Measurements from ENCODE around the gene CTU2. TPM values are rescaled to one million over a fixed set of nuclear protein-coding genes. Genes with fewer than 3 reads are reported as not detected.

Gene CTU2
- total and polyA plus RNA-seq, 7 experiments from 2014 or later: 13.0 to 43.3 (median 26.1) TPM

GRCh38 chr16:88705801-88706228, 488 bp upstream of the CTU2 start:
- peaks cover 28 to 50% (median 41%) of the 10 kb centered on the region in 7 donors for H3K4me1 Mint-ChIP-seq
- H3K36me3 ChIP-seq (ENCODE audit: control insufficient read depth in 2 of 3, insufficient read depth in 3 of 3, low read length in 3 of 3): peaks cover 0 to 20% (median 0%) of the 10 kb centered on the region in 3 experiments
- POLR2A ChIA-PET: interaction anchor here (0.6 to 4.4 kb wide), 9 partner anchors 13 to 151 kb away, joined by 3 to 33 read pairs (median 9); partner anchors contain the start of genes APRT, GALNS, MVD and TRAPPC2L
- peaks cover 27 to 40% of the 10 kb centered on the region in 2 donors for H3K4me1 ChIP-seq (ENCODE audit: control insufficient read depth in 2 of 2, insufficient read depth in 2 of 2, low read length in 2 of 2)
- DNase-seq (peak in 2 of 9 donors; percentile 25 to 30), ATAC-seq (peak; percentile 0)
- CTCF ChIA-PET: interaction anchor here (1.1 kb wide), 1 partner anchor 53 kb away, joined by 4 read pairs; no protein-coding TSS in a partner anchor
- no peaks in the 10 kb centered on the region for H3K27me3 Mint-ChIP-seq
- peak overlapping the region; percentile 78 to 98 (median 94) for H3K4me3 Mint-ChIP-seq
- no peaks in the 10 kb centered on the region for H3K9me3 ChIP-seq (ENCODE audit: control insufficient read depth in 2 of 3, low read length in 3 of 3)
- H3K27ac ChIP-seq (ENCODE audit: low read depth, low read length): peak overlapping the region; percentile 88
- intact Hi-C loops (cut with micrococcal nuclease): loop anchor here (1.0 to 10.0 kb wide), 10 partner anchors 43 to 1019 kb away; partner anchors contain the start of genes MVD (in 2 of the 2), ZC3H18 (in 2 of the 2), BANP (in 1 of the 2) and CDT1 (in 1 of the 2)
- no peaks in the 10 kb centered on the region for H3K27me3 ChIP-seq (ENCODE audit: control insufficient read depth in 2 of 2, insufficient read depth in 2 of 2, low read length in 2 of 2)
- no peaks in the 10 kb centered on the region for H3K9me3 Mint-ChIP-seq
- H3K27ac Mint-ChIP-seq: peak overlapping the region; percentile 85 to 98 (median 97)
- peak overlapping the region; percentile 79 for H3K4me3 ChIP-seq (ENCODE audit: low read length)
- H3K36me3 Mint-ChIP-seq: peaks cover 0 to 16% (median 0%) of the 10 kb centered on the region in 5 donors

GRCh38 chr16:88706965-88707826, 893 bp downstream of the CTU2 start:
- Mint-ChIP-seq H3K4me3 (peak overlapping the region; percentile 76 to 98 (median 82)), H3K4me1 (peaks cover 31 to 41% (median 38%) of the 10 kb centered on the region in 7 donors), H3K36me3 (peaks cover 0 to 13% (median 0%) of the 10 kb centered on the region in 5 donors), H3K27me3 (no peaks in the 10 kb centered on the region), H3K9me3 (no peaks in the 10 kb centered on the region), H3K27ac (peak overlapping the region; percentile 61 to 91 (median 88))
- intact Hi-C loops (cut with micrococcal nuclease): loop anchor here (1.0 to 10.0 kb wide), 10 partner anchors 44 to 1018 kb away; partner anchors contain the start of genes MVD (in 2 of the 2), ZC3H18 (in 2 of the 2), BANP (in 1 of the 2) and CDT1 (in 1 of the 2)
- POLR2A ChIA-PET: interaction anchor here (0.6 to 1.2 kb wide), 3 partner anchors 9 to 149 kb away, joined by 3 to 5 read pairs (median 3); partner anchors contain the start of genes GALNS and TRAPPC2L
- ATAC-seq (no peak), DNase-seq (no peak)
- Histone ChIP-seq H3K4me1 (ENCODE audit: control insufficient read depth in 2 of 2, insufficient read depth in 2 of 2, low read length in 2 of 2) (peaks cover 25 to 40% of the 10 kb centered on the region in 2 donors), H3K36me3 (ENCODE audit: control insufficient read depth in 2 of 3, insufficient read depth in 3 of 3, low read length in 3 of 3) (peaks cover 0 to 21% (median 0%) of the 10 kb centered on the region in 3 experiments), H3K9me3 (ENCODE audit: control insufficient read depth in 2 of 3, low read length in 3 of 3) (no peaks in the 10 kb centered on the region), H3K27me3 (ENCODE audit: control insufficient read depth in 2 of 2, insufficient read depth in 2 of 2, low read length in 2 of 2) (no peaks in the 10 kb centered on the region), H3K4me3 (ENCODE audit: low read length) (peak overlapping the region; percentile 79), H3K27ac (ENCODE audit: low read depth, low read length) (peak overlapping the region; percentile 88)
- CTCF ChIA-PET: interaction anchor here (0.7 to 1.2 kb wide), 2 partner anchors 22 to 1082 kb away, joined by 4 to 5 read pairs; no protein-coding TSS in a partner anchor

- Histone ChIP-seq H3K9me3 (ENCODE audit: control insufficient read depth in 2 of 3, low read length in 3 of 3) (no peaks in the 10 kb centered on the region), H3K4me1 (ENCODE audit: control insufficient read depth in 2 of 2, insufficient read depth in 2 of 2, low read length in 2 of 2) (peaks cover 9 to 13% of the 10 kb centered on the region in 2 donors), H3K27me3 (ENCODE audit: control insufficient read depth in 2 of 2, insufficient read depth in 2 of 2, low read length in 2 of 2) (no peaks in the 10 kb centered on the region), H3K27ac (ENCODE audit: low read depth, low read length) (no peak overlapping the region), H3K36me3 (ENCODE audit: control insufficient read depth in 2 of 3, insufficient read depth in 3 of 3, low read length in 3 of 3) (peaks cover 0 to 45% (median 0%) of the 10 kb centered on the region in 3 experiments), H3K4me3 (ENCODE audit: low read length) (no peak overlapping the region)
- H3K9me3 Mint-ChIP-seq: no peaks in the 10 kb centered on the region
- H3K4me3 Mint-ChIP-seq: no peak overlapping the region
- ChIA-PET POLR2A (interaction anchor here (0.8 kb wide), 1 partner anchor 146 kb away, joined by 3 read pairs; the partner anchor contains the start of genes GALNS and TRAPPC2L), CTCF (interaction anchor here (0.8 kb wide), 1 partner anchor 25 kb away, joined by 3 read pairs; no protein-coding TSS in a partner anchor)
- H3K27ac Mint-ChIP-seq: peak overlapping the region in 2 of 9 donors; percentile 71 to 83
- DNase-seq (no peak), ATAC-seq (no peak)
- H3K36me3 Mint-ChIP-seq: no peaks in the 10 kb centered on the region
- H3K27me3 Mint-ChIP-seq: no peaks in the 10 kb centered on the region
- intact Hi-C loops (cut with micrococcal nuclease): no loop called here
- H3K4me1 Mint-ChIP-seq: peaks cover 8 to 18% (median 11%) of the 10 kb centered on the region in 7 donors
Measured at GRCh38 chr16:88710556-88710955, 4.3 kb downstream of the CTU2 start.

- ChIA-PET CTCF (no interaction called here), POLR2A (no interaction called here)
- intact Hi-C loops (cut with micrococcal nuclease): no loop called here
- no peaks in the 10 kb centered on the region for H3K36me3 Mint-ChIP-seq
- H3K4me3 ChIP-seq (ENCODE audit: low read length): no peak overlapping the region
- H3K4me1 Mint-ChIP-seq: peaks cover 8 to 15% (median 10%) of the 10 kb centered on the region in 7 donors
- no peak for ATAC-seq
- H3K27ac Mint-ChIP-seq: no peak overlapping the region
- H3K9me3 Mint-ChIP-seq: peaks cover 0 to under 1% (median 0%) of the 10 kb centered on the region in 11 donors
- no peaks in the 10 kb centered on the region for H3K9me3 ChIP-seq (ENCODE audit: control insufficient read depth in 2 of 3, low read length in 3 of 3)
- H3K27me3 Mint-ChIP-seq: no peaks in the 10 kb centered on the region
- no peak overlapping the region for H3K4me3 Mint-ChIP-seq
- H3K4me1 ChIP-seq (ENCODE audit: control insufficient read depth in 2 of 2, insufficient read depth in 2 of 2, low read length in 2 of 2): peaks cover 7 to 11% of the 10 kb centered on the region in 2 donors
- H3K36me3 ChIP-seq (ENCODE audit: control insufficient read depth in 2 of 3, insufficient read depth in 3 of 3, low read length in 3 of 3): peaks cover 3 to 58% (median 4%) of the 10 kb centered on the region in 3 experiments
- no peaks in the 10 kb centered on the region for H3K27me3 ChIP-seq (ENCODE audit: control insufficient read depth in 2 of 2, insufficient read depth in 2 of 2, low read length in 2 of 2)
- DNase-seq: no peak
- no peak overlapping the region for H3K27ac ChIP-seq (ENCODE audit: low read depth, low read length)
Measured at GRCh38 chr16:88711750-88712340, 5.5 kb downstream of the CTU2 start.

- peaks cover 1 to 9% (median 4%) of the 10 kb centered on the region in 7 donors for H3K4me1 Mint-ChIP-seq
- Histone ChIP-seq H3K4me1 (ENCODE audit: control insufficient read depth in 2 of 2, insufficient read depth in 2 of 2, low read length in 2 of 2) (peaks cover 1 to 4% of the 10 kb centered on the region in 2 donors), H3K27me3 (ENCODE audit: control insufficient read depth in 2 of 2, insufficient read depth in 2 of 2, low read length in 2 of 2) (no peaks in the 10 kb centered on the region), H3K27ac (ENCODE audit: low read depth, low read length) (no peak overlapping the region), H3K36me3 (ENCODE audit: control insufficient read depth in 2 of 3, insufficient read depth in 3 of 3, low read length in 3 of 3) (peaks cover 4 to 64% (median 8%) of the 10 kb centered on the region in 3 experiments), H3K9me3 (ENCODE audit: control insufficient read depth in 2 of 3, low read length in 3 of 3) (no peaks in the 10 kb centered on the region), H3K4me3 (ENCODE audit: low read length) (no peak overlapping the region)
- H3K27me3 Mint-ChIP-seq: no peaks in the 10 kb centered on the region
- POLR2A ChIA-PET: interaction anchor here (0.8 kb wide), 1 partner anchor 144 kb away, joined by 3 read pairs; the partner anchor contains the start of genes GALNS and TRAPPC2L
- CTCF ChIA-PET: no interaction called here
- peaks cover 0 to 4% (median 0%) of the 10 kb centered on the region in 5 donors for H3K36me3 Mint-ChIP-seq
- DNase-seq: no peak
- H3K27ac Mint-ChIP-seq: no peak overlapping the region
- peaks cover 0 to 2% (median 0%) of the 10 kb centered on the region in 11 donors for H3K9me3 Mint-ChIP-seq
- no peak for ATAC-seq
- no peak overlapping the region for H3K4me3 Mint-ChIP-seq
- intact Hi-C loops (cut with micrococcal nuclease): no loop called here
Measured at GRCh38 chr16:88712362-88712979, 6.2 kb downstream of the CTU2 start.

Measured in naive thymus-derived CD4-positive, alpha-beta T cell (primary cell).